HepG2 (cell line): ENCODE data around the gene HEPACAM. TPM values are rescaled to one million over a fixed set of nuclear protein-coding genes. Genes with fewer than 3 reads are reported as not detected.
A peak's percentile ranks its signal among the peaks of the same experiment; 100 is the strongest.

ENCODE experiments used
- ATAC-seq: fragments of 200-7000 bp; cut with Tn5 transposase; 3 replicates; pipeline ENCODE4 v1.9.1; 2020; ENCODE audit warnings: mild to moderate bottlenecking, moderate library complexity
- BruUV-seq: library from RNA; stranded (reverse); fragments of 400-500 nt; replicated peaks from 2 replicates; lab custom pipeline; 2021; lab: Mats Ljungman, UMichigan
- CTCF ChIA-PET: fragments of 300-600 bp; formaldehyde crosslinking; extraction: SDS; loops from one replicate; lab custom pipeline; 2021; ENCODE audit warnings: low total read pairs, inconsistent platforms, low intra/inter-chr PET ratio; lab: Yijun Ruan, JAX
- POLR2A ChIA-PET: fragments of 350-600 bp; sonication (Branson Sonifier 250); formaldehyde crosslinking; loops from one replicate; lab custom pipeline; 2020; ENCODE audit warnings: antibody characterized with exemption, inconsistent platforms; lab: Yijun Ruan, JAX
- DNase-seq: peaks from one replicate; pipeline ENCODE4 v3.0.0-alpha.2; 2015; ENCODE audit warnings: low spot score
- FAIRE-seq: peaks from 3 replicates; lab custom pipeline; 2011; peaks lifted over from hg19 to GRCh38; lab: Jason Lieb, UNC
- H2AFZ ChIP-seq: one replicate; pipeline ENCODE4 v1.6.1; 2011; ENCODE audit warnings: low read length, inconsistent platforms
- H3K27ac ChIP-seq: fragments of 300-600 bp; 3 replicates; pipeline ENCODE4 v1.8.0; 2011; ENCODE audit warnings: mixed run types, mild to moderate bottlenecking, mixed read lengths, low read length, inconsistent platforms; ENCODE audit not compliant: insufficient read depth; ENCODE audit errors: extremely low read length
- H3K27me3 ChIP-seq, 2 experiments: fragments of 200-600 bp in 1 of 2; 2 replicates in 1 of 2; 3 replicates in 1 of 2; pipeline versions ENCODE4 v1.6.0 to v1.8.0; 2011; ENCODE audit warnings: low read length in 2 of 2, mild to moderate bottlenecking in 2 of 2, moderate library complexity in 2 of 2, inconsistent platforms in 1 of 2; ENCODE audit not compliant: insufficient read depth in 2 of 2, control insufficient read depth in 1 of 2
- H3K36me3 ChIP-seq, 2 experiments: fragments of 200-600 bp in 1 of 2; replicated peaks in 1 of 2; 2 replicates in 1 of 2; 3 replicates in 1 of 2; pipeline versions ENCODE4 v1.5.1 to v1.8.0; 2011; ENCODE audit warnings: low read length in 2 of 2, inconsistent platforms in 1 of 2; ENCODE audit not compliant: insufficient read depth in 2 of 2, control insufficient read depth in 1 of 2
- H3K4me1 ChIP-seq: 2 replicates; pipeline ENCODE4 v1.5.1; 2012; ENCODE audit warnings: low read length, inconsistent platforms; ENCODE audit not compliant: insufficient read depth
- H3K4me2 ChIP-seq: 2 replicates; pipeline ENCODE4 v1.6.0; 2011; ENCODE audit warnings: low read depth, low read length, inconsistent platforms
- H3K4me3 ChIP-seq, 3 experiments: fragments of 200-600 bp in 1 of 3; sonication (generic), shearing (Covaris generic) in 1 of 3; replicated peaks in 1 of 3; 2 replicates each; pipeline ENCODE4 v1.5.1; 2011 to 2016; ENCODE audit warnings: low read length in 3 of 3, inconsistent platforms in 2 of 3, low read depth in 2 of 3, mild to moderate bottlenecking in 2 of 3, control low read depth in 1 of 3, mixed read lengths in 1 of 3; ENCODE audit not compliant: insufficient read depth in 1 of 3
- H3K79me2 ChIP-seq: one replicate; pipeline ENCODE4 v1.6.1; 2011; ENCODE audit warnings: low read length, inconsistent platforms; ENCODE audit not compliant: insufficient read depth
- H3K9ac ChIP-seq: 2 replicates; pipeline ENCODE4 v1.6.0; 2011; ENCODE audit warnings: mild to moderate bottlenecking, low read depth, low read length, inconsistent platforms; ENCODE audit not compliant: insufficient read depth
- H3K9me3 ChIP-seq: 2 replicates; pipeline ENCODE4 v1.5.1; 2012; ENCODE audit warnings: mild to moderate bottlenecking, low read length
- H4K20me1 ChIP-seq: 2 replicates; pipeline ENCODE4 v1.6.0; 2011; ENCODE audit warnings: inconsistent platforms, mild to moderate bottlenecking, low read length, moderate library complexity; ENCODE audit not compliant: insufficient read depth
- FOXA1 ChIP-seq, 2 experiments: fragments of 450-650 bp in 1 of 2; sonication (generic) in 1 of 2; formaldehyde crosslinking in 1 of 2; IDR thresholded peaks; 2 replicates each; pipeline versions ENCODE4 v1.4.0 to v1.6.1; 2016 to 2020; ENCODE audit warnings: missing genetic modification reagents in 1 of 2
- HIC2 ChIP-seq: sonication (generic); formaldehyde crosslinking; IDR thresholded peaks from 2 replicates; pipeline ENCODE4 v1.9.0; 2022; ENCODE audit warnings: low read depth, missing genetic modification reagents
- HNRNPLL ChIP-seq: fragments of 200-400 bp; formaldehyde crosslinking; IDR thresholded peaks from 2 replicates; pipeline ENCODE4 v1.6.1; 2017; ENCODE audit warnings: mild to moderate bottlenecking, low read depth, low read length; ENCODE audit not compliant: poor library complexity, severe bottlenecking
- LCORL ChIP-seq, 2 experiments: fragments of 450-650 bp in 1 of 2; sonication (generic) in 1 of 2; formaldehyde crosslinking in 1 of 2; IDR thresholded peaks; 2 replicates each; pipeline versions ENCODE4 v1.5.0 to v1.6.1; 2017 to 2020; ENCODE audit warnings: antibody characterized with exemption in 1 of 2, missing genetic modification reagents in 1 of 2
- NR2F2 ChIP-seq: IDR thresholded peaks from 2 replicates; pipeline ENCODE4 v1.6.1; 2012; ENCODE audit warnings: low read depth, inconsistent platforms, borderline replicate concordance
- PAXIP1 ChIP-seq: sonication (generic); formaldehyde crosslinking; conservative IDR thresholded peaks from 2 replicates; pipeline ENCODE4 v1.4.0; 2020; ENCODE audit warnings: mild to moderate bottlenecking, missing genetic modification reagents, moderate library complexity
- SKIL ChIP-seq: sonication (generic); formaldehyde crosslinking; IDR thresholded peaks from 2 replicates; pipeline ENCODE4 v1.8.0; 2022; ENCODE audit warnings: missing genetic modification reagents, mild to moderate bottlenecking, moderate library complexity, borderline replicate concordance
- SOX5 ChIP-seq: IDR thresholded peaks from 2 replicates; pipeline ENCODE4 v1.6.1; 2016; ENCODE audit warnings: borderline replicate concordance
- TFAP4 ChIP-seq: sonication (generic); IDR thresholded peaks from 2 replicates; pipeline ENCODE4 v1.6.1; 2016; ENCODE audit warnings: low read depth, borderline replicate concordance
- ZNF552 ChIP-seq: sonication (generic); formaldehyde crosslinking; IDR thresholded peaks from 2 replicates; pipeline ENCODE4 v1.9.0; 2022; ENCODE audit warnings: missing genetic modification reagents, mild to moderate bottlenecking, borderline replicate concordance
- ZNF570 ChIP-seq: sonication (generic); formaldehyde crosslinking; IDR thresholded peaks from 2 replicates; pipeline ENCODE4 v1.4.0; 2020; ENCODE audit warnings: mild to moderate bottlenecking, missing genetic modification reagents, borderline replicate concordance
- WGBS: methylation state at CpG from one replicate; pipeline ENCODE4 v1.1.6; 2017; ENCODE audit warnings: low lambda C conversion rate; 5-methylcytosine and 5-hydroxymethylcytosine counted together
- in situ Hi-C: cut with HindIII; loops from 2 replicates; pipeline ENCODE4 v1.10.0; 2017; ENCODE audit warnings: low pct_unique_long_range_greater_than_20kb; ENCODE audit not compliant: extremely low pct_ligation_motif_present
- intact Hi-C: fragments of 100-400 bp; cut with micrococcal nuclease; formaldehyde crosslinking; loops from one replicate; pipeline ENCODE4 v1.10.0; 2022; ENCODE audit not compliant: unreplicated experiment
- polyA plus RNA-seq, 8 experiments: library from polyadenylated mRNA; depleted of rRNA in 3 of 8; stranded (reverse) in 7 of 8; unstranded in 1 of 8; fragments of >200 nt; fragmentation: Illumina TruSeq in 4 of 8; extraction: Trizol in 4 of 8; gene quantifications; 2 replicates each; pipeline versions ENCODE4 v1.2.1 to v1.2.3, GENCODE V29; 2011 to 2016; ENCODE audit warnings: low read depth in 4 of 8, missing spikeins in 1 of 8, mixed read lengths in 1 of 8; ENCODE audit not compliant: insufficient read depth in 1 of 8
- total RNA-seq, 5 experiments: library from RNA; depleted of rRNA; stranded (reverse); fragments of >200 nt; fragmentation: Illumina TruSeq; extraction: Trizol; gene quantifications; 2 replicates each; pipeline ENCODE4 v1.2.3, GENCODE V29; 2016; ENCODE audit warnings: low read depth in 1 of 5

The HEPACAM gene
- total and polyA plus RNA-seq, 2 of the 13 experiments (the other 11 are each of a cell fraction or from before 2014, with no cell fraction given) = 66.9 to 121 TPM

GRCh38 chr11:124898711-124899110, 37.1 kb downstream of the HEPACAM start:
- 2% methylated on average over 5 of the region's 5 CpGs for WGBS
- H3K36me3 ChIP-seq = no peaks in the 10 kb centered on the region
- H3K27ac ChIP-seq = no peak overlapping the region
- intact Hi-C loops = no loop called here
- no peak for FAIRE-seq
- H3K9ac ChIP-seq = peak overlapping the region; percentile 0; the same call in 1 of the 2 replicates
- peaks cover 66% of the 10 kb centered on the region for H3K4me1 ChIP-seq
- H4K20me1 ChIP-seq = no peaks in the 10 kb centered on the region
- no peaks in the 10 kb centered on the region for H3K9me3 ChIP-seq
- POLR2A ChIA-PET = interaction anchor here (0.8 to 1.2 kb wide), 3 partner anchors 37 to 99 kb away, joined by 3 to 9 read pairs (median 3); partner anchors contain the start of genes CCDC15, HEPACAM and MSANTD2
- no peak overlapping the region for H2AFZ ChIP-seq
- peak overlapping the region; percentile 67 for H3K4me2 ChIP-seq
- ATAC-seq = peak; percentile 56
- in situ Hi-C loops = no loop called here
- CTCF ChIA-PET = no interaction called here
- peaks cover 0 to 40% of the 10 kb centered on the region in 2 experiments; a peak in 4 of 5 replicates for H3K27me3 ChIP-seq
- H3K79me2 ChIP-seq = no peaks in the 10 kb centered on the region
- H3K4me3 ChIP-seq = peak overlapping the region in 2 of 3 experiments; percentile 20 to 35; a peak in 2 of 6 replicates
- peak; percentile 44 for DNase-seq
- no TSS peak for BruUV-seq
- TF ChIP-seq HNRNPLL (no peak), PAXIP1 (CRISPR knock-in tag) (peak; percentile 80), TFAP4 (peak; percentile 87; the same call in 1 of the 2 replicates), SKIL (CRISPR knock-in tag) (peak; percentile 68; the same call in 1 of the 2 replicates), HIC2 (CRISPR knock-in tag) (peak; percentile 68; the same call in 1 of the 2 replicates), LCORL (IDR thresholded peaks at IDR 0.05) (no peak), LCORL (CRISPR knock-in tag; IDR thresholded peaks at IDR 0.05) (peak; percentile 60; the same call in 1 of the 2 replicates), FOXA1 (IDR thresholded peaks at IDR 0.05) (no peak), FOXA1 (CRISPR knock-in tag; IDR thresholded peaks at IDR 0.05) (peak; percentile 29; the same call in 1 of the 2 replicates), ZNF552 (no peak), SOX5 (CRISPR knock-in tag) (peak; percentile 94), NR2F2 (0 out of 2 replicates have a peak, but pooled peaks have one; percentile 17), ZNF570 (CRISPR knock-in tag) (no peak)
